ENCODE measurements around the gene EED.
A peak's percentile ranks its signal among the peaks of the same experiment; 100 is the strongest.

The EED gene

GRCh38 chr11:86244522-86245368 lies at the start of gene EED:
EED (plus strand) TSS chr11:86244753; CDS start chr11:86245230, 477 bp downstream.
- peak; percentile 96 for DNase-seq

GRCh38 chr11:86194998-86195397 lies 49.6 kb upstream of the EED start:
- DNase-seq = no peak

GRCh38 chr11:86196085-86196696 lies 48.4 kb upstream of the EED start:
- no peak for DNase-seq

- DNase-seq = no peak
Measured at GRCh38 chr11:86196913-86197312, 47.6 kb upstream of the EED start.

- no peak for DNase-seq
Measured at GRCh38 chr11:86197448-86197847, 47.1 kb upstream of the EED start.

- DNase-seq = no peak
Measured at GRCh38 chr11:86198139-86198538, 46.4 kb upstream of the EED start.

GRCh38 chr11:86199354-86199753 lies 45.2 kb upstream of the EED start:
- DNase-seq = no peak

GRCh38 chr11:86201371-86201884 lies 43.1 kb upstream of the EED start:
- no peak for DNase-seq

GRCh38 chr11:86202013-86202336 lies 42.6 kb upstream of the EED start:
- DNase-seq = no peak

GRCh38 chr11:86204356-86204755 lies 40.2 kb upstream of the EED start:
- no peak for DNase-seq

GRCh38 chr11:86205421-86206336 lies 38.9 kb upstream of the EED start:
- no peak for DNase-seq

- DNase-seq = no peak
Measured at GRCh38 chr11:86206337-86206695, 38.2 kb upstream of the EED start.

GRCh38 chr11:86207413-86207812 lies 37.1 kb upstream of the EED start:
- DNase-seq = no peak

GRCh38 chr11:86208572-86208971 lies 36.0 kb upstream of the EED start:
- DNase-seq = no peak

- no peak for DNase-seq
Measured at GRCh38 chr11:86209806-86210657, 34.5 kb upstream of the EED start.

- no peak for DNase-seq
Measured at GRCh38 chr11:86210898-86211297, 33.7 kb upstream of the EED start.

- DNase-seq = no peak
Measured at GRCh38 chr11:86211619-86212018, 32.9 kb upstream of the EED start.

- no peak for DNase-seq
Measured at GRCh38 chr11:86212019-86212611, 32.4 kb upstream of the EED start.

- DNase-seq = peak; percentile 62
Measured at GRCh38 chr11:86214710-86215109, 29.8 kb upstream of the EED start.

GRCh38 chr11:86218125-86219084 lies 26.1 kb upstream of the EED start:
- DNase-seq = peak; percentile 59

All from stimulated activated CD4-positive, alpha-beta T cell treated with anti-CD3 and anti-CD28 coated beads, Interleukin-4, amount 100 ng/mL, for 1 hour (primary cell).